SKM-1 (cell line): ENCODE measurements around the gene SPATA33.
"Not testable (repeated sequence)": the region's sequence is repeated elsewhere in the genome, so short reads cannot be mapped to it uniquely, and the experiment has no call there.

Experiments
- DNase-seq: peaks from one replicate; lab custom pipeline; 2025; ENCODE audit not compliant: unreplicated experiment; lab: John Stamatoyannopoulos, UW

Gene SPATA33

GRCh38 chr16:89658221-89658879, 714 bp downstream of the SPATA33 start:
- no peak for DNase-seq

DNA sequence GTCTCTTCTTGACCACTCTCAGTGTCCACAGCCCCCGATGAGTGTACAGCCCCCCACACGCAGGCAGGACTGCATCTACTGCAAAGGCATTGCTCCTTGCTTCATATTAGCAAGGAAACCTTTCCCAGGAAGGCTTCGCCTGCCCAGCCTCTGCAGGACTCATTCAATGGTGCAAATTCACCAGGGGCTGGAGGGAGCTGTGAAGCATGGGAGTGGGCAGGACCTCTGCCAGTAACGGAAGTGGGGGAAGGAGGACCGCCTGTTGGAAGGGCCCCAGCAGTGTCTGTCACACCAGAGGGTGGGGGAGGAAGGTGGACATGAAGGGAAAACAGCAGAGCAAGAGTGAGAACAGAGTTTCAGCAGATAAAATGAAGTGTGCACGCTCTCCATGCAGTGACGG, 2.5 kb downstream of the SPATA33 start:
- no peak for DNase-seq

DNA sequence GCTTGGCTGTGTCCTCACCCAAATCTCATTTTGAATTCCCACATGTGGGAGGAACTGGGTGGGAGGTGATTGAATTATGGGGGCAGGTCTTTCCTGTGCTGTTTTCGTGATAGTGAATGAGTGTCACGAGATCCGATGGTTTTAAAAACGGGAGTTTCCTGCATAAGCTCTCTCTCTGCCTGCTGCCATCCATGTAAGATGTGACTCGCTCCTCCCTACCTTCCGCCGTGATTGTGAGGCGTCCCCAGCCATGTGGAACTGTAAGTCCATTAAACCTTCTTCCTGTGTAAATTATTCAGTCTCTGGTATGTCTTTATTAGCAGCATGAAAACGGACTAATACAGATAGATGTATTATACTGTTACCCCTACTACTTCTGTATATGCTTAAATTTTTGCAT, 3.6 kb downstream of the SPATA33 start:
- DNase-seq = no peak

DNA sequence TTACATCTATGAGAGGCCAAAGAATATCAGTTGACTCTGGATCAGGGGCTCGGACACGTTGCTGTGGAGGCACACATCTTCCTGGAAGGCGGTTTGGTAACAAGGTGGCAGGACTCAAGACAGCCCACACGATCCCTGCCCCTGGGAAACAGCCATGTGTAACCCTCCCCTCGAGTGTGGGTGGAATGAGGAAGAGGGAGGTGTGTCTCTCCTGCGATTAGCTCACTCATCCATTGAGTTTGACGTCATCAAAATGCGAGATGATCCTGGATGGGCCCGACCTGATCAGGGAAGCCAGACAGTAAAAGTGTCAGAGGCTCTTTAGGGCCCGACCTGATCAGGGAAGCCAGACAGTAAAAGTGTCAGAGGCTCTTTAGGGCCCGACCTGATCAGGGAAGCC, 6.6 kb downstream of the SPATA33 start:
- DNase-seq = not testable (repeated sequence)

- DNase-seq = not testable (repeated sequence)
Measured at GRCh38 chr16:89667000-89667399, 9.4 kb downstream of the SPATA33 start.

GRCh38 chr16:89667633-89668032, 10.0 kb downstream of the SPATA33 start:
- DNase-seq = no peak

DNA sequence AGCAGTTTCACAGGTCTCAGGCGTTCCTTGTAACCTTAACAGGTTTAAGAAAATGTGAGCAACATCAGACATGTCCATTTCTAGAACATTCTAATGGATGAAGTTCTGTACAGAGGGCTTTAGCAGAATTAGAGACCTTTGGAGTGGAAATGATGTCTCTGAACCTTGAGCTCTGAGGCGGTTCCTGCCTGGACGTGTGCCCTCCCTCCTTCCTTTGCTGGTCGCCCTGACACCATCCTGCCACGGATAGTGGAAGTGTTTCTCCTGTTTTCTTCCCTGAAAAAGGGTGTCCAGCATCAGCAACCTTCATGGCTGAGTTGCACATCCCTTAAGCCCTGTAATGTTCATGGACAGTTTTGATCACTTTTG, 11.1 kb downstream of the SPATA33 start:
- no peak for DNase-seq

DNA sequence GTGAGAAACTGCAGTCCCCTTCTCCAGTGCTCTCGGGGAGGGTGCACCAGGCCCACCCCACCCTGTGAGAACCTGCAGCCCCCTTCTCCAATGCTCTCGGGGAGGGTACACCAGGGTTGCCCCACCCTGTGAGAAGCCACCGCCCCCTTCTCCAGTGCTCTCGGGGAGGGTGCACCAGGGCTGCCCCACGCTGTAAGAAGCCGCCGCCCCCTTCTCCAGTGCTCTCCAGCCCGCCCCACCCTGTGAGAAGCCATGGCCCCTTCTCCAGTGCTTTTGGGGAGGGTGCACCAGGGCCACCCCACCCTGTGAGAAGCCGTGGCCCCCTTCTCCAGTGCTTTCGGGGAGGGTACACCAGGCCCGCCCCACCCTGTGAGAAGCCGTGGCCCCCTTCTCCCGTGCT, 12.1 kb downstream of the SPATA33 start:
- DNase-seq = no peak

DNA sequence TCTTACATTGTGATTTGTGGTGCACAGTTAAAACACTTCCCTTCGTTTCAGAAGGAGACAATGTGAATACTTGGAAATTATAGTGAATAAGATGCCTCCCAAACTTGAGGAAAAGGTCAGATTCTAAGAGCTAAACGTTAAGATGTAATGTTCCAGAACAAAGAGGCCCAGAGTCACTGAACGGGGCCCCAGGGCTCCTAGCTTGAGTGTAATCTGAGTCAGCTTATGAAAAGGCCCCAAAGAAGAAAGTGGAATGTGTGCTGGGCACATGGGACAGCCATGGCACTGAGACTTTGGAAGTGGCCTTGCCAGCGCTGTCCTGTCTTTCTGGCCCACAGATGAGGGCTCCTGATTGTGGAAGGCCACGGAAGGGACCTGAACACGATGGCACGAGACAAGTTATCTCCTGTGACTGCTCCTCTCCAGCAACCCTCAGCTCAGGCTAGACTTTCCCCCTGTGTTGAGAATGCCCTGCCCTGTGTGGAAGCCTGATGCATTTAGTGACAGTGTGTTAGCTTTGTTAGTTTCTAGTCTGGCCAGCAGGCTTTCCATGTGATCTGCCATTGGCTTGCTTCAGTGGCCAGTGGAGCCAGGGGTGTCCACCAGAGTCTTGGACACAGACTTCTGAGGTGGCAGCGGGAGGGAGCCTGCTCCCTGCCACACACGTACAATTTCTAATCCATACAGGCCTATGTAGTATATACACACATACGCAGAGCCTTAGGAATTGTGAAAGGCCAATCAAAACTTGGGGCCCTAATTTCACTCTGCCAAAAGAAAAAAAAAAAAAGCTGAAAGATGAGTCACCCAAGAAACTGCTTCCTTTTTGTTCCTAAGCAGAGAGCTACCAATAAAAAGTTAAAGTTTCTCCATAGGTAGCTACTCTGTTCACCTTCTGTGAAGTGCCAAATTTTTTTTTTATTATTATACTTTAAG, 13.1 kb downstream of the SPATA33 start:
- no peak for DNase-seq

- not testable (repeated sequence) for DNase-seq
Measured at GRCh38 chr16:89671565-89671964, 13.9 kb downstream of the SPATA33 start.

- DNase-seq = no peak
Measured at GRCh38 chr16:89672177-89672941, 14.7 kb downstream of the SPATA33 start.

- DNase-seq = no peak
Measured at GRCh38 chr16:89678258-89678657, 20.6 kb downstream of the SPATA33 start.

GRCh38 chr16:89685916-89686315, 28.3 kb downstream of the SPATA33 start:
- DNase-seq = no peak

DNA sequence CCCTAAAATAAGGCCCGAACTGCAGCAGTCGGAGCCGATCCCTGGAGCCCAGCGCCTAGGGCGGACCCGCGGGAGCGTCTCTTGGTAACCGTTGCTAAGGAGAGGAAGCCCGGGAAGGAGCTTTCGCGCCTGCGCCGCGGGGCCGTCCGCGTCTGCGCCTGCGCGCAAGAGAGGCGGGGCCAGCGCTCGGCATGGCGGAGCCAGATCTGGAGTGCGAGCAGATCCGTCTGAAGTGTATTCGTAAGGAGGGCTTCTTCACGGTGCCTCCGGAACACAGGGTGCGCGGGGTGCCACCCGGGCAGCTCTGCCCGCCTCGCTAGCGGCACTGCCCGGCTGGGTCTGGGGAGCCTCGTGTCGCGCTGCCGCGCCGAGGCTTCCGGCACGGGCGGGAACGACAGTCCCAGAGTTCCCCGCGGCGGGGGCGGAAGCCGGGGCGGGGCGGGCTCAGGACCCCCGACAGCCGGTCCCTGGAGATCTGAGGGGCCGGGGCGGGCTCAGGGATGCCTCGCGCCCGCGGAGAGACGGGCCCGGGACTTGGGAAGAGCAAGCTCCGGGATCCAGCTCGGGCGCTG, 29.0 kb downstream of the SPATA33 start, which contains the start of gene CDK10:
CDK10 (plus strand) TSS at position 170 of the 572 bp plus-strand sequence; CDS start at position 192, 22 bp downstream.
- peak; percentile 86 for DNase-seq

DNA sequence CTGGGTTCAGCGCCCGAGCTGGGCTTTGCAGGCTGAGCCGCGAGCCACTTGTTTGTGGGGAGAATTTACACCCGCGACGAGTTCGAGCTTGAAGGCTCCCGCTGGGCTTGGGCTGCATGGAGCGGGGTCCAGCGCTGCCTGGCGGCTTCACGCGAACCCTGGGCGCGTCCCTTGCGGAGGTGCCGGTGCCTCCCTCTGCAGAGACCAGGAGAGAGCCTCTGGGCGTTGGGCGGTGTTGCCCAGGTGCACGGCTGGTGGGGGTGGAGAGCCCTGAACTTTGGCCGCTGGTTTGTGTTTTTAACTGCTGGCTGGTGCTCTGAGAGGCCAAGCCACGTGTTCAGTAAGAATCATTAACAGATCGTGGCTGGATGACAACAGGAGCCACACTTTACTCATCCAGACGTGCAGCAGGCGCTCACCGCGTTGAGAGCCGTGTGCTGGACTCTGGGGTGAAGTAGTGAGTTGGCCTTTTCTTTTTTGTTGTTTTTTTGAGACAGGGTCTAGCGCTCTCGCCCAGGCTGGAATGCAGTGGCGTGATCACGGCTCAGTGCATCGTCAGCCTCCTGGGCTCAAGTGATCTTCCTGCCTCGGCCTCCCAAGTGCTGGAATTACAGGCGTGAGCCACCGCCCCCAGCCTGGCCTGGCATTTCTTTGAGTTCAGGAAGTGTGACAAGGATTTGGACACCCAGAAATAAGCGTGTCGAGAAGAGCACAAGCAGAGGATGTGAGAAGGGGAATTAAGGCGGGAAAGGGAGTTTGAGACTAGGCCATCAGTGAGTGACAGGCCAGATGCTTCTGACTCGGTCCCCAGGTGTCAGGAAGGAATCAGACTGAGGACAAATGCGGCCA, 29.7 kb downstream of the SPATA33 start:
- no peak for DNase-seq

GRCh38 chr16:89688395-89688794, 30.8 kb downstream of the SPATA33 start:
- no peak for DNase-seq

GRCh38 chr16:89689142-89689541, 31.5 kb downstream of the SPATA33 start:
- no peak for DNase-seq

GRCh38 chr16:89689621-89690020, 32.0 kb downstream of the SPATA33 start:
- not testable (repeated sequence) for DNase-seq

DNA sequence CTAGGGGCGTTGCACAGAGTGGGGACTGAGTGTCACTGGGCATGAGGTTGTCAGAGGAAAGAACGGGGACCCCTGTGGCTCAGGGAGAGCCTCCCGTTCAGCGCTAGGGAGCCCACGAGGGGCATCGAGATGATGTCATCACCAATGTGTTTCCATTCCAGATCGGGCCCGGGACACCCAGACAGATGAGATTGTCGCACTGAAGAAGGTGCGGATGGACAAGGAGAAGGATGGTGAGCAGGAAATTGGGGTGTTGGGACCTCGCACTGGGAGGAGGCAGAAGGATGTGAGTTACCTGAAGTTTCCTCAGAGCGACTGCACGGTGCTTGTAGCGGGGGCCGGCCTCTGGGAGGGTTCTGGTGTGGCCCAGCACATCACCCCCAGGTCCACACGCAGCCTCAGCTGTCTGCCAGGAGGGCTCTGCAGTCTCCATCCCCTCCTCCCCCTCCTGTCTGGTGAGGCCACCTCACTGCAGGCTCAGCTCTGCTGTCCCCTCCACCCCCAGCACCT, 32.8 kb downstream of the SPATA33 start:
- DNase-seq = no peak
